Right renal cortex interstitium (tissue), 3 donors: Measurements from ENCODE around the gene SLC23A3. TPM values are rescaled to one million over a fixed set of nuclear protein-coding genes. Genes with fewer than 3 reads are reported as not detected.

Source experiments
- DNase-seq, 3 donors: peaks; one replicate each; pipeline ENCODE4 v3.0.0-alpha.2; 2013; ENCODE audit warnings: low read depth in 3 of 3, low spot score in 2 of 3
- polyA plus RNA-seq, 3 donors: library from polyadenylated mRNA; unstranded; fragments of 120-200 nt; gene quantifications; one replicate each; pipeline ENCODE4 v1.2.1, GENCODE V29; 2013; ENCODE audit not compliant: insufficient read length in 3 of 3

The SLC23A3 gene
- polyA plus RNA-seq, 3 donors: 14.0 to 21.4 (median 17.8) TPM

- peak in 2 of 3 donors; percentile 54 to 60 for DNase-seq
These were observed 14.7 kb downstream of the SLC23A3 start for GRCh38 chr2:219155054-219155644.

- no peak for DNase-seq
These were observed 20.2 kb downstream of the SLC23A3 start for GRCh38 chr2:219149667-219150066.

GRCh38 chr2:219142329-219142728 lies 27.5 kb downstream of the SLC23A3 start:
- no peak for DNase-seq

- DNase-seq: no peak
These were observed 29.1 kb downstream of the SLC23A3 start for GRCh38 chr2:219140722-219141121.

- DNase-seq: no peak
These were observed 35.9 kb downstream of the SLC23A3 start for GRCh38 chr2:219133976-219134375.

- no peak for DNase-seq
These were observed 38.1 kb downstream of the SLC23A3 start for GRCh38 chr2:219131744-219132143.

- no peak for DNase-seq
These were observed 38.5 kb downstream of the SLC23A3 start for GRCh38 chr2:219131327-219131726.

GRCh38 chr2:219129589-219129988 lies 40.2 kb downstream of the SLC23A3 start:
- DNase-seq: no peak

GRCh38 chr2:219128396-219128795 lies 41.4 kb downstream of the SLC23A3 start:
- no peak for DNase-seq

- no peak for DNase-seq
These were observed 42.7 kb downstream of the SLC23A3 start for GRCh38 chr2:219127037-219127635.

- DNase-seq: no peak
These were observed 43.3 kb downstream of the SLC23A3 start for GRCh38 chr2:219126555-219126954.

- DNase-seq: no peak
These were observed 44.0 kb downstream of the SLC23A3 start for GRCh38 chr2:219125886-219126270.

- no peak for DNase-seq
These were observed 44.5 kb downstream of the SLC23A3 start for GRCh38 chr2:219125225-219125885.

GRCh38 chr2:219124381-219125110 lies 45.3 kb downstream of the SLC23A3 start:
- no peak for DNase-seq

GRCh38 chr2:219123356-219124135 lies 46.3 kb downstream of the SLC23A3 start:
- DNase-seq: no peak

GRCh38 chr2:219122202-219122980 lies 47.4 kb downstream of the SLC23A3 start:
- no peak for DNase-seq

GRCh38 chr2:219120082-219120481 lies 49.7 kb downstream of the SLC23A3 start:
- no peak for DNase-seq

- DNase-seq: peak; percentile 26 to 44 (median 27)
These were observed 50.3 kb downstream of the SLC23A3 start for GRCh38 chr2:219119422-219120043.

- no peak for DNase-seq
These were observed 51.3 kb downstream of the SLC23A3 start for GRCh38 chr2:219118504-219118903.
